HG03064 (cell line): Measurements from ENCODE around the gene COQ9.

ENCODE experiments used
- ATAC-seq: cut with Tn5 transposase; IDR thresholded peaks from one replicate; pipeline ENCODE4 v1.9.1; 2021; ENCODE audit warnings: low read depth; ENCODE audit not compliant: unreplicated experiment

COQ9 gene

GRCh38 chr16:57509231-57509923 is 62.1 kb downstream of the COQ9 start:
- no peak for ATAC-seq

GRCh38 chr16:57510016-57510871 is 63.0 kb downstream of the COQ9 start:
- no peak for ATAC-seq
